ENCODE measurements around the gene CLDN7.

The CLDN7 gene

DNA sequence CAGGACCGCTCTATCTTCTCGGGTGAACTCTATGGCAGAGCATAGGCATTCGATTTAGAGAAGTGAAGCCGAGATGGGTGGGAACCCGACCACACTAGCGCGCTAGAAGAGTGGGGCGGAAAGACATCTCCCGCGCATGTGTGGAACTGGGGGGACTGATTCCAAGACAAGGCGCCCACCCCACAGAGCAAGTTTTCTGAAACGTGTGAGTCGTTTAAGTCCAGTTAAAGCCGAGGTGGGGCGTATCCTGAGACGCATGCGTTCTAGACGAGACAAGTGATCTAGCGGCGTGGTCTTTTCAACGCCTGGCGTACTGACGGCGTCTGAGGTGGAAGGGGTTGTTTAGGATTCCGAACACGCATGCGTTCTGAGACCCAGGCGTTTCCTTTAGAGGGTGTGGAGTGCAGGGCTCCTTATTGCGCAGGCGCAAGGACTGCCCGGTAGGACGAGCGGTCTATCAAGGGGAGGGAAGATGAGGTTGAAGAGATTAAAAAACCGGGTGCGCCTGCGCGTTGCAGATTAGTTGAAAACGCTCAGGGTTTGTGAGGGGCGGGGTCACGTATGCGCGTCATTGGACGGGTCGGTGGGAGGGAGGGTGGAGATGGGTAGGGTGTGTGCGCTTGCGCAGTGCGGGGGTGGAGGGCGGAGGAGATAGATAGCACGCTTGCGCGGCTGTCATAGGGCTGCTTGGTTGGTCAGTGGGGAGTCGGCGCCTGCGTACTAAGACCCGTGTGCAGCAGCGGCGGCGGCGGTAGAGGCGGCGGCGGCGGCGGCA is 44.8 kb upstream of the CLDN7 start, which contains the start of gene EIF5A:
EIF5A (plus strand) TSS at position 718 of the 775 bp plus-strand sequence. CDS start 2,008 bp downstream, outside the sequence.
- peak within 1 kb of the TSS; percentile 96 for H3K4me3 ChIP-seq (ENCODE audit: low read length)
- DNase-seq (ENCODE audit: low read depth), result peak; percentile 99
- TF ChIP-seq, protein P1, sequence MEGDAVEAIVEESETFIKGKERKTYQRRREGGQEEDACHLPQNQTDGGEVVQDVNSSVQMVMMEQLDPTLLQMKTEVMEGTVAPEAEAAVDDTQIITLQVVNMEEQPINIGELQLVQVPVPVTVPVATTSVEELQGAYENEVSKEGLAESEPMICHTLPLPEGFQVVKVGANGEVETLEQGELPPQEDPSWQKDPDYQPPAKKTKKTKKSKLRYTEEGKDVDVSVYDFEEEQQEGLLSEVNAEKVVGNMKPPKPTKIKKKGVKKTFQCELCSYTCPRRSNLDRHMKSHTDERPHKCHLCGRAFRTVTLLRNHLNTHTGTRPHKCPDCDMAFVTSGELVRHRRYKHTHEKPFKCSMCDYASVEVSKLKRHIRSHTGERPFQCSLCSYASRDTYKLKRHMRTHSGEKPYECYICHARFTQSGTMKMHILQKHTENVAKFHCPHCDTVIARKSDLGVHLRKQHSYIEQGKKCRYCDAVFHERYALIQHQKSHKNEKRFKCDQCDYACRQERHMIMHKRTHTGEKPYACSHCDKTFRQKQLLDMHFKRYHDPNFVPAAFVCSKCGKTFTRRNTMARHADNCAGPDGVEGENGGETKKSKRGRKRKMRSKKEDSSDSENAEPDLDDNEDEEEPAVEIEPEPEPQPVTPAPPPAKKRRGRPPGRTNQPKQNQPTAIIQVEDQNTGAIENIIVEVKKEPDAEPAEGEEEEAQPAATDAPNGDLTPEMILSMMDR (conservative IDR thresholded peaks at IDR 0.05; ENCODE audit: low read depth, low read length), result no peak

DNA sequence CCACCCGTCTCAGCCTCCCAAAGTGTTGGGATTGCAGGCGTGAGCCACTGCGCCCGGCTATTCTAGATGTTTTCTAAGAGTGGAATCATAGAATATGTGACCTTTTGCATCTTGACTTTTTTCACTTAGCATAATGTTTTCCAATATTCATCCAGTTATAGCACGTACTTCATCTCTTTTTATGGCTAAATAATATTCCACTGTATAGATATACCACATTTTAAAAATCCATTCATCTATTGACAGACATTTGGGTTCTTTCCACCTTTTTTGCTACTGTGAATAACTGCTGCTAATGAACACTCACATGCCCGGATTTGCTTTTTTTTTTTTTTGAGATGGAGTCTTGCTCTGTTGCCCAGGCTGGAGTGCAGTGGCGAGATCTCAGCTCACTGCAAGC is 41.9 kb upstream of the CLDN7 start:
- no peak for DNase-seq (ENCODE audit: low read depth)
- no peak overlapping the region for H3K4me3 ChIP-seq (ENCODE audit: low read length)
- TF ChIP-seq, protein P1 (conservative IDR thresholded peaks at IDR 0.05; ENCODE audit: low read depth, low read length), result no peak

DNA sequence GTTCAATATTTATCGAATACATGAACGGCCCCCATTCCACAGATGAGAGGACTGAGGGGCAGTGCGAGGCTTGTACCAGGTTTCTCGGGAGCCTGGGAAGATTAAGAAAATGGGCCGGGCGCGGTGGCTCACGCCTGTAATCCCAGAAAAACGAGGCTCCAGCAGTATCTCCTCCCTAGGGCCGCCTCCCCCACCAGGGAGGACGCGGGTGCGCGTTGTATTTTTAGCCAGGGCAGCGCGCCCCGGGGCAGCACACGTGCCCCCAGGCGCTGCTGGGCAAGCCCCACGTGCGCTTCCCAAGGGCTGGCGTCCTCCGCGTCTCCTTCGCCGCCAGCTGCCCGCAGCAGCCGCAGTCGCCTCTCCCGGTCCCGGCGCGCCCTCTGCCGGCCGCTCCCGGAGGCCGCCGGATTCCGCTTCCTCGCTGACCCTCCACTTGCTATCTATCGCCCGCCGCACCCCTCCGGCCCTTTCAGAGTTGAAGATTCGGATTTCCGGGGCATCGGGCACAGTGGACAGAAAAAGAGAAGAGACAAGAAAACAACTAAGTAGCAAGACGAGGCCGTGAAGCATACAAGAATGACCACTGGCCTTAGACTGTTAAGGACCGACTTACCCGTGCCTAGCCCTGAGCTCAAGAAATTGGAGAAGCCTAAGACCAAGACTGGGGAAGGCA is 34.0 kb upstream of the CLDN7 start:
- DNase-seq (ENCODE audit: low read depth), result no peak
- no peak overlapping the region for H3K4me3 ChIP-seq (ENCODE audit: low read length)
- TF ChIP-seq, protein P1 (conservative IDR thresholded peaks at IDR 0.05; ENCODE audit: low read depth, low read length), result peak; percentile 76

DNA sequence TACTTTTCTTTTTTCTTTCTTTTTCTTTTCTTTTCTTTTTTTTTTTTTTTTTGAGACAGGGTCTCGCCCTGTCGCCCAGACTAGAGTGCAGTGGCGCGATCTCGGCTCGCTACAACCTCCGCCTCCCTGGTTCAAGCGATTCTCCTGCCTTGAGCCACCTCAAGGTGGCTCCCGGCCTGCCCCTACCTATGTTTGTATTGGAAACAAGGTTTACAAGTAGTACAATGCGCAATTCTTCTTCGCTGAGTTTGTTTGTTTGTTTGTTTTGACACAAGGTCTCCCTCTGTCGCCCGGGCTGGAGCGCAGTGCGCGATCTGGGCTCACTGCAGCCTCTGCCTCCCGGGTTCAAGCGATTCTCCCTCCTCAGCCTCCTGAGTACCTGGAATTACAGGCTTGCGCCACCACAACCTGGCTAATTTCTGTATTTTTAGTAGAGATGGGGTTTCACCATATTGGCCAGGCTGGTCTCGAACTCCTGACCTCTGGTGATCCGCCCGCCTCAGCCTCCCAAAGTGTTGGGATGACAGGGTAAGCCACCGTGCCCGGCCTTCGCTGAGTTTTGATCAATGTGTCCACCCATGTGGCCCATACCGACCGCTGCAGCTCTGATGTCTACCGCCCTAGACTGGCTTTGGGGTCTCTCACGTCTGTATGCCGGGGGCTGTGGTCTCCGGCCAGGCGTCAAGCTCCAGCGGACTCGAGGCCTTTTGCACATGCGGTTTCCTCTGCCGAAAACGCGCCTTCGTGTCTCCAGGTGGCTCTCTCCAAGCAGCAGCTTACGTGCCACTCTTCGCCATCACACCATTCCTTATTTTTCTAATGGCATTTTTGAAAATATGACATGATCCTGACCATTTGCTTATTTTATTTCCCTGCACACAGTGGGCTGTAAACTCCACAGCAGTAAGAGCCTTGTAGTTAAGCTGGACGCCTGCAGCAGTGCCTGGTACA is 33.2 kb upstream of the CLDN7 start:
- TF ChIP-seq, protein P1 (conservative IDR thresholded peaks at IDR 0.05; ENCODE audit: low read depth, low read length), result no peak
- DNase-seq (ENCODE audit: low read depth), result no peak
- H3K4me3 ChIP-seq (ENCODE audit: low read length), result no peak overlapping the region

DNA sequence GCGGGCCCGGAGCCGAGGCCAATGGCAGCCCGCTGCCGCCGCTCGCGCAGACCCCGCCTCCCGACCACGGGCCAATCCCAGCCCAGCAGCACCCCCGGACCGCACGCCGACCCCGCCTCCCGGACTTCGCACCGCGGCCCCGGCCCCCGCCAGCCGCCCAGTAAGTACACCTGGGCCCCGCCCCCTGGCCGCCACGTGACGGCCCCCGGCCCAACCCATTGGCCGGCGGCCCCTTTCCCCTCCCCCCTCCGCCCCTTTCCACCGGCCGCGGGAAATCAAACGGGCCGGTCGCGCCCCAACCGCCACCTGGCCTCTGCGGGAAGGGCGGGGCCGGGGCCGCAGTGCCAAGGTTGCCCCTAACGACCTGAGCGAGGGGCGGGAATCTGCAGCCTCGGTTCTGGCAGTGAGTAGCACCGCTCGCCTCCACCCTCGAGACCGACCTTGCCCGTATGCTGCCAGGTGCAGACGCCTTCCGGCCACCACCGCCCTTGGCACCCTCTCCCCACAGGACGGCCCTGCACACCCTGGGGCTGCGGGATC is 32.4 kb upstream of the CLDN7 start, which contains the start of gene YBX2:
YBX2 (minus strand) TSS at position 26 of the 540 bp plus-strand sequence. CDS start 139 bp downstream, outside the sequence.
- no peak within 1 kb of the TSS for H3K4me3 ChIP-seq (ENCODE audit: low read length)
- DNase-seq (ENCODE audit: low read depth), result no peak
- TF ChIP-seq, protein P1 (conservative IDR thresholded peaks at IDR 0.05; ENCODE audit: low read depth, low read length), result no peak

DNA sequence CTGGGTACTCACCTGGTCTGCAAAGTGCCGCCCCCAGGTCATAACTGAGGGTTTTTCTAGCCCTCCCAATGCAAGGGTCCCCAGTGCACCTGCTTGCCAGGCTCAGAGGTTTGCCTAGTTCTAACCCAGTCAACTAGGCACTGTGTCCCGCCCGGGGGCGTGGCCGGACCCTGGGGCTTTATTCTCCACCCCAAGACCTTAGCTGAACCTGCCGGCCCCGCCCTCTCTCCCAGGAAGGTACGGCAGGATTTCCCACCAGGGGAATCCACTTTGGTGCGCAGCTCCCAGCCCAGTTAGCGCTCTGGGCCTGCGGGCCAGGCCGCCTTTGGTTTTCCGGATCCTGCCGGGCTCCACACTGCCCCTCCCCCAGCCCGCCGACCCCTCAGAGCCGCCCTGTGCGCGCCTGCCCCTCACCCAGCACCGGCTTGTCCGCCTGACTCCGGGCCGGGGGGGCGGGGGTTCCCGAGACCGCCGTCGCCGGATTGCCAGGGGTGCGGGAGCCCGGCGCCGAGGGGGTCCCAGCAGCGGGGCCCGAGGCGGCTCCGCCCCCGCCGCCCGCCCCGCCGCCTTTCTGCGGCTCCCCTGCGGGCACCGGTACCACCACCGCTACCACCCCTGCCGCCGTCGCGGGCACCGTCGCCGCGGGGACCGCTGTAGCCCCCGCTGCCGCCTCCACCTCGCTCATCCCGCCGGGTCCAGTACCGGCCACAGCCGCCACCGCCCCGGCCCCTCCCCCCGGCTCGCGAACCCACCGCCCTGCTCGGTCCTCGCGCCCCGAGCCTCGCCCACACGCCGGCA is 31.7 kb upstream of the CLDN7 start:
- TF ChIP-seq, protein P1 (conservative IDR thresholded peaks at IDR 0.05; ENCODE audit: low read depth, low read length), result no peak
- H3K4me3 ChIP-seq (ENCODE audit: low read length), result no peak overlapping the region
- no peak for DNase-seq (ENCODE audit: low read depth)

Data from retinal pigment epithelial cell (primary cell).